DND-41 (cell line): ENCODE measurements around the gene PCDHB8.
"Not testable (repeated sequence)": the region's sequence is repeated elsewhere in the genome, so short reads cannot be mapped to it uniquely, and the experiment has no call there.

Experiments
- ATAC-seq: fragments of 200-7000 bp; cut with Tn5 transposase; 3 replicates; pipeline ENCODE4 v1.9.1; 2021; ENCODE audit warnings: low read depth; ENCODE audit not compliant: insufficient read depth
- DNase-seq: peaks from one replicate; pipeline ENCODE4 v3.0.0-alpha.2; 2020
- H2AFZ ChIP-seq: 2 replicates; pipeline ENCODE4 v1.6.0; 2012; ENCODE audit warnings: low read depth, low read length
- H3K27ac ChIP-seq: 2 replicates; pipeline ENCODE4 v1.5.1; 2012; ENCODE audit warnings: low read length, inconsistent platforms
- H3K27me3 ChIP-seq: fragments of 200-600 bp; sonication (generic); 2 replicates; pipeline ENCODE4 v1.6.0; 2012; ENCODE audit warnings: low read length, mild to moderate bottlenecking, inconsistent platforms; ENCODE audit not compliant: insufficient read depth, poor library complexity
- H3K36me3 ChIP-seq: 2 replicates; pipeline ENCODE4 v1.5.1; 2012; ENCODE audit warnings: low read length, inconsistent platforms; ENCODE audit not compliant: insufficient read depth
- H3K4me1 ChIP-seq: 2 replicates; pipeline ENCODE4 v1.5.1; 2012; ENCODE audit warnings: mild to moderate bottlenecking, low read length; ENCODE audit not compliant: insufficient read depth
- H3K4me2 ChIP-seq: 2 replicates; pipeline ENCODE4 v1.6.0; 2012; ENCODE audit warnings: mild to moderate bottlenecking, moderate library complexity, low read length, inconsistent platforms; ENCODE audit not compliant: insufficient read depth
- H3K4me3 ChIP-seq, 2 experiments: fragments of 200-600 bp in 1 of 2; shearing (Covaris generic) in 1 of 2; 2 replicates each; pipeline ENCODE4 v1.5.1; 2012 to 2016; ENCODE audit warnings: inconsistent platforms in 2 of 2, low read length in 2 of 2, mild to moderate bottlenecking in 2 of 2, low read depth in 1 of 2, moderate library complexity in 1 of 2
- H3K79me2 ChIP-seq: 2 replicates; pipeline ENCODE4 v1.6.0; 2012; ENCODE audit warnings: low read length, inconsistent platforms; ENCODE audit not compliant: insufficient read depth
- H3K9ac ChIP-seq: 2 replicates; pipeline ENCODE4 v1.6.0; 2012; ENCODE audit warnings: low read depth, mild to moderate bottlenecking, inconsistent platforms, low read length, moderate library complexity
- H3K9me3 ChIP-seq: 2 replicates; pipeline ENCODE4 v1.5.1; 2012; ENCODE audit warnings: low read length, moderate library complexity, mild to moderate bottlenecking, inconsistent platforms; ENCODE audit not compliant: insufficient read depth, severe bottlenecking
- H4K20me1 ChIP-seq: 2 replicates; pipeline ENCODE4 v1.6.0; 2012; ENCODE audit warnings: low read length; ENCODE audit not compliant: insufficient read depth
- CTCF ChIP-seq: IDR thresholded peaks from 2 replicates; pipeline ENCODE4 v1.5.1; 2012; ENCODE audit warnings: borderline replicate concordance, low read length, moderate library complexity, mild to moderate bottlenecking; ENCODE audit not compliant: poor library complexity, severe bottlenecking; ENCODE audit errors: extremely low read depth
- EZH2 ChIP-seq: IDR thresholded peaks from 3 replicates; pipeline ENCODE4 v1.6.1; 2012; ENCODE audit warnings: borderline replicate concordance, low read depth, mild to moderate bottlenecking, moderate library complexity, low read length, inconsistent platforms; ENCODE audit not compliant: severe bottlenecking

The PCDHB8 gene

GRCh38 chr5:141175933-141176332, 1.7 kb upstream of the PCDHB8 start:
- no peak for ATAC-seq

GRCh38 chr5:141179371-141179770, 1.8 kb downstream of the PCDHB8 start:
- not testable (repeated sequence) for H3K36me3 ChIP-seq, H3K4me1 ChIP-seq, DNase-seq, H3K9ac ChIP-seq, H3K4me2 ChIP-seq, H3K27ac ChIP-seq, H3K9me3 ChIP-seq, ATAC-seq, H3K27me3 ChIP-seq, H3K4me3 ChIP-seq, H3K79me2 ChIP-seq, H2AFZ ChIP-seq, H4K20me1 ChIP-seq

More at GRCh38 chr5:141175933-141176332, 1.7 kb upstream of the PCDHB8 start:
- Histone ChIP-seq H3K27me3 (peaks cover 8% of the 10 kb centered on the region), H3K9me3 (no peaks in the 10 kb centered on the region), H3K4me2 (no peak overlapping the region), H3K79me2 (no peaks in the 10 kb centered on the region), H3K4me1 (no peaks in the 10 kb centered on the region), H4K20me1 (no peaks in the 10 kb centered on the region), H2AFZ (no peak overlapping the region), H3K27ac (no peak overlapping the region), H3K4me3 (no peak overlapping the region), H3K36me3 (no peaks in the 10 kb centered on the region), H3K9ac (no peak overlapping the region)
- no peak for DNase-seq
- TF ChIP-seq EZH2 (no peak), CTCF (no peak)

- H3K79me2 ChIP-seq, ATAC-seq, H3K4me3 ChIP-seq, H3K9me3 ChIP-seq, H3K27ac ChIP-seq, H3K36me3 ChIP-seq, H3K9ac ChIP-seq, H3K4me2 ChIP-seq, H2AFZ ChIP-seq, H3K4me1 ChIP-seq, H4K20me1 ChIP-seq, H3K27me3 ChIP-seq, DNase-seq: not testable (repeated sequence)
These were observed 2.3 kb downstream of the PCDHB8 start for GRCh38 chr5:141179876-141180275.

GRCh38 chr5:141180313-141180712, 2.7 kb downstream of the PCDHB8 start:
- H3K4me2 ChIP-seq = no peak overlapping the region
- no peak overlapping the region for H3K9ac ChIP-seq
- TF ChIP-seq CTCF (no peak), EZH2 (no peak)
- no peak overlapping the region for H2AFZ ChIP-seq
- DNase-seq = no peak
- H3K9me3 ChIP-seq = no peaks in the 10 kb centered on the region
- peaks cover 8% of the 10 kb centered on the region for H3K27me3 ChIP-seq
- no peaks in the 10 kb centered on the region for H4K20me1 ChIP-seq
- no peaks in the 10 kb centered on the region for H3K4me1 ChIP-seq
- H3K27ac ChIP-seq = no peak overlapping the region
- no peaks in the 10 kb centered on the region for H3K79me2 ChIP-seq
- no peak for ATAC-seq
- H3K36me3 ChIP-seq = no peaks in the 10 kb centered on the region
- no peak overlapping the region for H3K4me3 ChIP-seq
